Fibroblast of lung (primary cell): ENCODE measurements around the gene SLC35F4.

Source experiments
- CTCF ChIP-seq, 2 donors: IDR thresholded peaks in 1 of 2; conservative IDR thresholded peaks in 1 of 2; 1 replicate in 1 of 2; 2 replicates in 1 of 2; pipeline ENCODE4 v1.5.1; 2011 to 2012; ENCODE audit warnings: low read length in 2 of 2, control low read depth in 1 of 2, inconsistent platforms in 1 of 2, low read depth in 1 of 2, mild to moderate bottlenecking in 1 of 2
- EZH2 ChIP-seq: IDR thresholded peaks from 2 replicates; pipeline ENCODE4 v1.5.1; 2012; ENCODE audit warnings: low read length, control low read depth, mild to moderate bottlenecking; ENCODE audit errors: missing control alignments

- TF ChIP-seq EZH2 (no peak), CTCF (conservative IDR thresholded peaks at IDR 0.05 in 1 of 2, IDR thresholded peaks at IDR 0.05 in 1 of 2; ENCODE audit: low read depth in 1 of 2, low read length in 2 of 2) (no peak)
Observed at GRCh38 chr14:57785058-57785457, 80.8 kb downstream of the SLC35F4 start.
